Nephron (organoid): ENCODE data around the gene CBFB.

ENCODE experiments used
- H3K27ac Mint-ChIP-seq, 3 experiments: 2 replicates each; pipeline ENCODE4 v1.8.0; 2020; ENCODE audit warnings: mixed read lengths in 3 of 3, mild to moderate bottlenecking in 2 of 3, moderate library complexity in 1 of 3
- H3K27me3 Mint-ChIP-seq: 2 replicates; pipeline ENCODE4 v1.8.0; 2021; ENCODE audit warnings: low read depth, mild to moderate bottlenecking, moderate library complexity, mixed read lengths
- H3K36me3 Mint-ChIP-seq: 2 replicates; pipeline ENCODE4 v1.8.0; 2020; ENCODE audit warnings: low read depth, mixed read lengths
- H3K4me1 Mint-ChIP-seq: 2 replicates; pipeline ENCODE4 v1.8.0; 2020; ENCODE audit warnings: mixed read lengths
- H3K4me3 Mint-ChIP-seq, 3 experiments: 2 replicates each; pipeline ENCODE4 v1.8.0; 2020; ENCODE audit warnings: mild to moderate bottlenecking in 3 of 3, mixed read lengths in 3 of 3, moderate library complexity in 2 of 3
- H3K9me3 Mint-ChIP-seq: 2 replicates; pipeline ENCODE4 v1.8.0; 2020; ENCODE audit warnings: mixed read lengths
- CTCF ChIP-seq, 3 experiments: fragments of 200-600 bp; sonication (generic); IDR thresholded peaks; one replicate each; pipeline ENCODE4 v1.5.0; 2021; ENCODE audit warnings: antibody characterized with exemption in 3 of 3; ENCODE audit not compliant: unreplicated experiment in 3 of 3

The CBFB gene

DNA sequence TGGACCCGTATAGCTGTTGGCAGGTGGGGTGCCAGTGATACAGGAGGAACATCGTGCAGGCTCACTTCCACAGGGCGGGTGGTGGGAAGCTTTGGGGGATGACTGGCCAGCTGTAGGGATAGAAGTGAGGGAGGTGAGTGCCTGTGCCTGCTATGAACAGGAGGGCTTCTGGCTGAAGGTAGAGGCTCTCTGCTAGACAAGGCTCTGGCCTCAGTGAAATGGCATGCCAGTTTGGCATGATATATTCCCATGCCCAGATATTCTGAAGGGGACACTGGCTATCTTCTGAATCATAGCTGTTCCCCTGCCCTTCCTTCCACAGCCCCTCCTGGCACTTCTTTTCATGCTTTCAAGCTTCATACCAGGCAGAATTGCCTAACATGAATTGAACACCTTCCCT, 99.9 kb downstream of the CBFB start:
- Mint-ChIP-seq H3K36me3 (peaks cover 56% of the 10 kb centered on the region), H3K27ac (no peak overlapping the region), H3K27me3 (no peaks in the 10 kb centered on the region), H3K9me3 (no peaks in the 10 kb centered on the region), H3K4me1 (peaks cover 29% of the 10 kb centered on the region), H3K4me3 (no peak overlapping the region)
- TF ChIP-seq CTCF (IDR thresholded peaks at IDR 0.05; ENCODE audit: unreplicated experiment in 3 of 3), result no peak

DNA sequence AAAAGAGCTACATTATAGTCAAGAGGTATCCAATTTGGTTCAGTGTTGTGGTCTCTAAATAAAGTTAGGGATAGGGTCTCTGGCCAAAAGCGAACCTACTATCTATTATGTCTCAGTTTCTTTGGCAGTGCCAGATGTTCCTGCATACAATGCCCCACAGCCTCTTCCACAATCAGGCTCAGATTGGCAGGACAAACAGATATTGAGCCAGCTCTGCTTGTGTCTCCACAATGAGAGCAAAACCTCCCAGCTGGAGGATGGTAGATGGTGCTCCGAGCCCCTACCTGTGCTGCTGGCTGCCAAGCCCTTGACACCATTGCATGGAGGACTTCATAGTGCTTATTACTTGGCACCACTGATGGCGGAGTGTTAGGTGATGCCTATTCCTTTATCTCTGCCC, 100.5 kb downstream of the CBFB start:
- Mint-ChIP-seq H3K9me3 (no peaks in the 10 kb centered on the region), H3K4me1 (peaks cover 29% of the 10 kb centered on the region), H3K27ac (no peak overlapping the region), H3K36me3 (peaks cover 56% of the 10 kb centered on the region), H3K4me3 (no peak overlapping the region), H3K27me3 (no peaks in the 10 kb centered on the region)
- TF ChIP-seq CTCF (IDR thresholded peaks at IDR 0.05; ENCODE audit: unreplicated experiment in 3 of 3), result no peak

GRCh38 chr16:67137605-67138004, 108.7 kb downstream of the CBFB start:
- Mint-ChIP-seq H3K9me3 (no peaks in the 10 kb centered on the region), H3K27ac (peak overlapping the region; percentile 54 to 79 (median 68)), H3K27me3 (no peaks in the 10 kb centered on the region), H3K36me3 (peaks cover 59% of the 10 kb centered on the region), H3K4me1 (peaks cover 4% of the 10 kb centered on the region), H3K4me3 (no peak overlapping the region)
- TF ChIP-seq CTCF (IDR thresholded peaks at IDR 0.05; ENCODE audit: unreplicated experiment in 3 of 3), result no peak

GRCh38 chr16:67141391-67141790, 112.4 kb downstream of the CBFB start:
- H3K4me3 Mint-ChIP-seq, result no peak overlapping the region
- peaks cover 4% of the 10 kb centered on the region for H3K4me1 Mint-ChIP-seq
- no peaks in the 10 kb centered on the region for H3K9me3 Mint-ChIP-seq
- no peaks in the 10 kb centered on the region for H3K27me3 Mint-ChIP-seq
- TF ChIP-seq CTCF (IDR thresholded peaks at IDR 0.05; ENCODE audit: unreplicated experiment in 3 of 3), result no peak
- peaks cover 66% of the 10 kb centered on the region for H3K36me3 Mint-ChIP-seq
- H3K27ac Mint-ChIP-seq, result no peak overlapping the region

DNA sequence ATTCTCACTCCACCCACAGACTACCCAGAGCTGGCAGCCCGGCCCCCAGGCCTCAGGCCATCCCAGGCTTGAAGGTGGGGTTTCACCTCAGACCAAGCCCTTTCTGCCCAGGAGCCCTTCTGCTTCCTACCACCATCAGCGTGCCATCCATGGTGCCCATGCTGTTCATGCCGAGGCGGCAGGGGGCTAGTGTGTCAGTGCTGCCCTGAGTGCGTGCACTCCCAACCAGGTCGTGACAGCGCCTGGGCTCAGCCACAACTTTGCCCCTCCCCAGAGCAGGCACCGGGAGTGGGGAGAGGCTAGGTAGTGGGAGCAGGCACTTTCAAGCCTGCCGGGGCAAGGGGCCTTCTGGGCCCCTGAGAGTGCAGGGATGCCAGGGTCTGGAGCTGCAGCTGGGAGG, 113.4 kb downstream of the CBFB start:
- H3K36me3 Mint-ChIP-seq, result peaks cover 75% of the 10 kb centered on the region
- H3K27me3 Mint-ChIP-seq, result no peaks in the 10 kb centered on the region
- H3K9me3 Mint-ChIP-seq, result no peaks in the 10 kb centered on the region
- no peak for TF ChIP-seq CTCF (IDR thresholded peaks at IDR 0.05; ENCODE audit: unreplicated experiment in 3 of 3)
- H3K4me3 Mint-ChIP-seq, result no peak overlapping the region
- peaks cover 4% of the 10 kb centered on the region for H3K4me1 Mint-ChIP-seq
- H3K27ac Mint-ChIP-seq, result no peak overlapping the region

- no peak for TF ChIP-seq CTCF (IDR thresholded peaks at IDR 0.05; ENCODE audit: unreplicated experiment in 3 of 3)
Observed at GRCh38 chr16:67144943-67145342, 116.0 kb downstream of the CBFB start.

More at GRCh38 chr16:67144943-67145342, 116.0 kb downstream of the CBFB start:
- Mint-ChIP-seq H3K36me3 (peaks cover 81% of the 10 kb centered on the region), H3K4me1 (peaks cover 11% of the 10 kb centered on the region), H3K4me3 (no peak overlapping the region), H3K27ac (no peak overlapping the region), H3K27me3 (no peaks in the 10 kb centered on the region), H3K9me3 (no peaks in the 10 kb centered on the region)
